Dermis blood vessel endothelial cell (primary cell): ENCODE measurements around the gene TSPAN18. TPM values are rescaled to one million over a fixed set of nuclear protein-coding genes. Genes with fewer than 3 reads are reported as not detected.

ENCODE experiments used
- DNase-seq: peaks from one replicate; pipeline ENCODE4 v3.0.0; 2010
- total RNA-seq: library from RNA; depleted of rRNA; stranded (reverse); fragments of >200 nt; gene quantifications from 2 replicates; pipeline ENCODE4 v1.2.3, GENCODE V29; 2014

TSPAN18 gene
- total RNA-seq, 1 donor from 2014 or later: 48.3 TPM

DNA sequence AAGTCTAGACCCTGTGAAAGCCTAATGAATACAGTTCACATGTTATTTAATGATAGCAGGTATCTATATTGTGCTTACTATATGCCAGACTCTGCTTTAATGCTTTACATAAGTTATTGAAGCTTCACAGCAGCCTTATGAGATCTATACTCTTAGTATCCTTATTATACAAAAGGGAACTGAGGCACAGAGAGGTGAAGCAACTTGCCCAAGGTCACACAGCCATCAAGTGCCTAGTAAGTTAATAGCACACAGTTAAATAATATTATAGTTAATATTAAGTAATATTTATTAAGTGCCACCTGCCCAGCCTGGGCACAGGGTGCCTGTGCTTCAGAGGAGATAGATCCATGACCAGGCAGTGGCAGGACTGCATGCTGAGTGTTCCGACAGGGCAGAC lies 145.8 kb downstream of the TSPAN18 start:
- DNase-seq: no peak

- DNase-seq: no peak
Measured at GRCh38 chr11:44873537-44873936, 146.8 kb downstream of the TSPAN18 start.

DNA sequence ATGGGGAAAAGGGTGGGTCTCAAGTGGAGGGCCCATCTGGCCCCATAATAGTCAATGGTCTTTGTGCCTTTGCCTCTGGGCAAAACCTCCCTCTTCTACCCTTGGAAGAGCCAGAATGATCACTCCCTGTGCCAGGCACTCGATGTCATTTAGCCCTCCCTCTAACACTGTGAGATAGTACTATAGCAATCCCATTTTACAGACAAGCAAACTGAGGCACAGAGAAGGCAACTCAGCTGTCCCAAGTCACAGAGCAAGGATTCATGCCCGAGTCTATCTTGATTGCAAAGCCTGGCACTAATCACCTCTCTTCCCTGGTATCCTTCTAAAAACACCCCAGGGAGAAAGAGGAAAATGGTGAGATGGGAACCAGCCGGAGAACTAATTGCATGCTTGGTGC lies 147.5 kb downstream of the TSPAN18 start:
- DNase-seq: no peak

DNA sequence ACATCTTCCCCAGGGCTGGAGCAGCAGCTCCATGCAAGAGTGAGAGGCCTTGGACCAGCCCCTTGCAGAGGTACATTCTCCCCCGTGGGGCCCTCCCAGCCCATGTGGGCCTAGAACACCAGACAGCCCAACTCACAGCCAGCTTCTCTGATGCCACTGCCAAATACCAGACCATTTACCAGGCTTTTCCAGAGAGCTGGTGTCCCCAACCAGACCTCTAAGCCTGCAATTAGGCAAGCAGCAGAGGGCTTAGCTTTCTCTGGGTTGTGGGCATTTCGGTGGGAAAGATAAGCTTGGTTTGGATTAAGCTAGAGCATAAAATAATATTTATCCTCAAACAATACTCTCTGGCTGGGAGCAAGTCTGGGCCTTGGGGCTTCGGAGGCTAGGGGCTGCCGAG lies 148.3 kb downstream of the TSPAN18 start:
- no peak for DNase-seq

DNA sequence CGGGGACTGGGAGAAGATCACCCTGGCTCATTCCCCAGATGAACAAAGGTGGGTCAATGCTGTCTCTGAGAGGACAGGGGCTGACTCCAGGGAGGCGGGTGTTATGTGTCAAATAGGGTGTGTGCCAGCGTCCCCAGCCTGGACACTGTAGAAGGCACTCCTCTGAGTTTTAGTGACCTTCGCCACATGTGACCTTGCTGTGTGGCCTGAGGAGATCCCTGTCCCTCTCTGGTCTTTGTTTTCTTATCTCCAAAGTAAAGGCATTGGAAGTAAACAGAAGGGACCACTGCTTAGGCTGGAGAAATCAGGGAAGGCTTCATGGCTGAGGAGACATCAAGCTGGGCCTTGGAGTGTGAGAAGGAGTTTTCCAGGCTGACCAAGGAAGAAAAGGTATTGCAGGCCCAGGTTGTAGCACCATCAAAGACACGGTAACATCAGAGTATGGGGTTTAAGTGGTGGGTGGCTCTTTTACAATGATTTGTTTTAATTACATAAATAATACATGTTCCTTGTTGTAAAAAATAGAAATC lies 149.5 kb downstream of the TSPAN18 start:
- no peak for DNase-seq

DNA sequence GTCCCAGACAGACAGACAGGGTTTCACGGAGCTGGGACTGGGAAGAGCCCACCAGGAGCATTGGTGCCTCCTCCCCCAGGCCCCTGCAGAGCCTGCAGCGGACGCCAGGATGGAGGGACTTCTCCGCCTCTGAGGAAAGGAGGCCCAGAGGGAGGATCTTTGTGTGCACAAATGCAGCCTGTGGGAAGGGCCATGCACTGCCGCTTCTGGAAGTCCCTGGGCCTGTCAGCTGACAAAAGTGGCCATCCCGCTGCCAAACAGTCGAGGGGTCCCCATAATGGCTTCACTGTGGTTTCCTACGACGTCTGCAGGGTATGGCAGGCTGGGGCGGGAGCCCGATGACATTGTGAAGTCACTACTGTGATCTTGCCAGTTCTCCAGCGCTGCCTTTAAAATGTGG lies 150.1 kb downstream of the TSPAN18 start:
- DNase-seq: no peak

DNA sequence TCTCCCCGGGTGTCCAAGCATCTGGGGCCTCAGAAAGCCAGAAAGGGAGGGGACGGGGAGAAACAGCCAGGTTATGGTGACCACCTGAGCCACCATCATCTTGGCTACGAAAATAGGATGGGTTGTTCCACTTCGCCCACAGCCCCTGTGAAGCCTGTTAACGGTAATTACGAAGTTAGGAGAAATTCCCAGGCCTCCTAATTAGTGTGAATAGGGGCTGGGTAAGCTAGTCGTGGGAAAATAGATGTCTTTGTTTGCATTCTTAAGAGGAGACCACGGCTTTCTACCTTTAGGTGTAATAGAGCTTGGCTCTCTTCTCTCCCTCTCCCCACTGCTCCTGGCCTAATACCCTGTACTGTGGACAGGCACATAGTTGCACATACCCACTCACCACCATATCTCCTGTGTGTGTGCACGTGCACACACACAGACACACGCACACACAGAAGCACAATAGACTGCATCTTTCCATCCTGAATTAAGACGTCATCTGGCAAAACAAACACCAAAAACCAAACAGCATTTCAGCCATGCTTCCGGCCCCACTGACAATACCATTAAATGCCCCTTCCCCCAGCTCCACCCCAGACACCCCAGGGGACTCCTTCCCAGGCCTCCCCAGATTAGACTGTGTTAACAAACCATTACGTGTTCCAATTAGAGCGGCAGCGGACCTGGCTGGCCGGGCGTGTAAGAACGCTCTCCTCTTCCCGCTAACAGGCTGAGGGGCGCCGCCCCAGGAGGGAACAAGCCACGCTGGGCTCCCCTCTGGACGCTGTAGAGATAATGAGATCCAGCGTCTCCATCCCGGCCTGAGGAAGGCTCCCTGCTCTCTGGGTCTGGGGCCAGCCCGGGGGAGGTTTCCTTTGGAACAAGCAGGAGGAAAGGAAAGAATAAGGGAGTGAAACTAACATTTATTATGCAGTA lies 151.1 kb downstream of the TSPAN18 start:
- peak; percentile 49 for DNase-seq

- DNase-seq: no peak
Measured at GRCh38 chr11:44878711-44879110, 151.9 kb downstream of the TSPAN18 start.

DNA sequence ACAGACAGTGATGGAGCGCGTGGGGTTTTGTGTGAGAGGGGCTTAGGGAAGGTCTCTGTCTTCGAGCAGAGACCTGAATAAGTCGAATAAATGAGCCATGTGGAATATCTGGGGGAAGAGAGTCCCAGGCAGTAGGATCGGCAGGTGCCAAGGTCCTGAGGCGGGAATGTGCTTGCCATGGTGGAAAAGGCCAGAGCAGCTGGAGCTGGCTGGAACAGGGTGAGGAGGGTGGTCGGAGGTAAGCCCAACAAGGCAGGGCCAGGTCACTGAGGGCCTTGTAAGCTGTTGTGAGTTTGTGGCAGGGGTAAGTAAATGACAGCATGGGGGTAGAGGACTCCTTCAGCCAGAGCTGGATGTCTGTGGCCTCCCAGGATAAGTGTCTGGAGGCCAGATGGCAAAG lies 152.7 kb downstream of the TSPAN18 start:
- no peak for DNase-seq

- DNase-seq: no peak
Measured at GRCh38 chr11:44880511-44880910, 153.7 kb downstream of the TSPAN18 start.

DNA sequence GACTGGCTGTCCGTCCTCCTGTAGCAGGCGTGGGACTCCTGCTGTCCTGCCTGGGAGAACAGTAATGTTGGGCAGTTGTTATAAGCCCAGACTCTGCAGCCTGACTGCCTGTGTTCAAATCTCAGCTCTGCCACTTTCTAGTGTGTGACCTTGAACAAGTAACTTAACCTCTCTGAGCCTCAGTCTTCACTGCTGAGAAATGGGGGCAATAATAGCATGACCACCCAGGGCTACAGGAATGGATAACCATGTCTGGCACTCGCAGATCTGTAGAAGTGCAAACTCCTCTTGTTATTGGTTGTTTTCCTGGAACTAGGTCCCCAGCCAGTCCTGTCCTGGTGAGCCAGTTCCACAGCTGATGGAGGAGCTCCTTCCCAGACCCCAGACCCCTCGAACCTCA lies 154.2 kb downstream of the TSPAN18 start:
- DNase-seq: no peak

DNA sequence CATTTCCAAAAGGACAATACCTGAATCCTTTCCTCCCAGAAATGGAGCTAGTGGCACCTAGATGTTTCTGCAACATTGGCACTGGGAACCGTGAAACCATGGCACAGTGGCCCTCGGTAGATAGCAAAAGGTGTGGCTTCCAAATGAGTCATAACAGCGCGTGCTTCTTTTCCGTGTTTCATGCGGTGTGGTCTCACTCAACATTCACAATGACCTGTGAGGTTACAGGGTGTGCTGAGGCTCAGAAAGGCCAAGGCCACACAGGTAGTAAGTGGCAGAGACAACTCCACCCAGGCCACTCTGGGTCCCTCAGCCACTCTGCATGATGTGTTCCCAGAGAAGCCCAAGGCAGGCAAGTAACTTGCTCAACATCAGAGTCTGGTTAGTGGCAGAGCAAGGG lies 156.5 kb downstream of the TSPAN18 start:
- DNase-seq: no peak

DNA sequence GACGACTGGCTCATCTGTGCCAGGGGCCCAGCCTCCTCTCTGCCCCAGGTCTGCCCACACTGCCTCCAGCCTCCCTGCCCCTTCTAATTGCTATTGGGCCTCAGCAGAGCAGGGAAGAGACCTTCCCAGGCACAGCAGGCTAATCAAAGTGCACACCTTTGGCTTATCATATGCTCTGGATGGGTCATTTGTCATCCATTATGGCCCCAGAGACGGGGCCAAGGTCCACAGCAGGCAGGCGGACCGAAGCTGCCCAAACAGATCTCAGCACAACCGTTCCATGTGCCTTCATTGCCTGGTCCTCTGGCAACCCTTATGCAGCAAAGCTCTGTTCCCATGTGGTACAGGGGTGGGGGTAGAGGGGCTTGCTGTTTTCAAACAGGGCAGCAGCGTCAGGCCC lies 157.3 kb downstream of the TSPAN18 start:
- DNase-seq: no peak

DNA sequence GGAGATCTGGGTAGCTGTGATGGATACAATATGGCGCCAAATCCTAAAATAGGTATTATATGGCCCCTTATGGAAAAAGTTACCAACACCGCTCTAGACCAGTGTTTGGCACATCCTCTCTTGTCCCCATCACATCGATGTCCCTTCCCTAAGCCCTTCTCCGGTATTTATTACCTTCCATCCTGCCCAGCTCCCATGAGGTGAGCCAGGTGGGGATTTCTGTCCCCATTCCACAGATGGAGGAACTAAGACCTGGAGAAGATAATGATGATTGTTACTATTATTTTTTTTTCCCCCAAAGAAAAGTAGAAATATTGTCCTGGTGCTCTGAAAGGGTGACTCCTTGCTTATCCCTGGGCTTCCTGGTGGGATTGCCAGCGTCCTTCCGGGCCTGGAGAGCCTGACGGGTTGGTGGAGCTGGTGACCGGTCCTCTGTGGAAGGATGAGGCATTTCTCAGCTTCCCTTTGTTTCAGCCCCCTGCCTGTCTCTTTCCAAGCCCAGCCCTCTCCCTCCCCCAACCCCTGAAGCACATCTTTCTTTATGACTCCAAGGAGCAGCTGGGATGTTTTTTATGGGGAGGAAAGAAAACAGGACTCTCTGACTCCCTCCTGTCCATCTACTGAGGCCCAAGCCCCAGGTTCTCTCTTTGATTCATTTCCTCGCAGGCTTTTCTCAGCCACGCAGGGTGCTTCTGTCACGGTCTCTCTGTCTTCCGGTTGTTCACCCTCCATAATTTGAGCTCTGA lies 158.5 kb downstream of the TSPAN18 start:
- no peak for DNase-seq

- peak; percentile 36 for DNase-seq
Measured at GRCh38 chr11:44885919-44886789, 159.4 kb downstream of the TSPAN18 start.

GRCh38 chr11:44886790-44887140 lies 160.0 kb downstream of the TSPAN18 start:
- DNase-seq: peak; percentile 62

GRCh38 chr11:44887636-44888035 lies 160.9 kb downstream of the TSPAN18 start:
- no peak for DNase-seq

DNA sequence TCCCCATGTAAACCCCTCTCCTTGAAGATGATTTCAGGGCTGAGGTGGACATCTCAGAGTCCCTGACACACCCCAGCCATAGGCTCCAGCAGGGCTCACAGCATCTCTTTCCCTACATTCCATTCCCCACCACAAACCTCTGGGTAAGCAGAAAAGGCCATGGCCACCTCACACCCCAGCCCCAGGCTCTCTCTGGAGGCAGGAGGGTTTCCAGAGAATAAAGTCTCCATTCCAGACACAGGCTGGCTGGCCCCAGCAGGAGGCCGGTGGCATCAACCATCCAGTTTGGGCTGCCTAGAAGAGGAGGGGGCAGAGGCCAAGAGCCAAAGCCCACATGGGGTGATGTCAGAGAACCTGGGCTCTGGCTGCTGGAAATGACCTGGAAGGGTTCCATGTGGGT lies 162.5 kb downstream of the TSPAN18 start:
- no peak for DNase-seq

DNA sequence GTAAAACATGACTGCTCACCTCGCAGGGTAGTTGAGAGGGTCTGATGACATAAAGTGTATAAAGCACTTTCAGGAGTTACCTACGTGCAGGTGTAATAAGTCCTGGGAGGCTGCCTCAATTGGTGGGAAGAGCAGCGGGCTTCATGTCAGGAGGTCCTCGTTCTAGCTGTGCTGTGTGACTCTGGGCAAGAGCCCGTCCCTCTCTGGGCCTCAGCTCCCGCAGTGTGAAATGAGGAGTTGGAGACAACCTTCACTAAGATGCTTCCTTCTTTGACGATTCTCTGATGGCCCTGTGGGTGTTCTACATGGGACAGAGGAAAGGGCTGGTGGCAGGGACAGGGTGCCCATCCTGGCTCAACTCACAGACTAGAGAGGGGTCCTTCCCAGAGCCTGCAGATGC lies 166.1 kb downstream of the TSPAN18 start:
- DNase-seq: no peak

DNA sequence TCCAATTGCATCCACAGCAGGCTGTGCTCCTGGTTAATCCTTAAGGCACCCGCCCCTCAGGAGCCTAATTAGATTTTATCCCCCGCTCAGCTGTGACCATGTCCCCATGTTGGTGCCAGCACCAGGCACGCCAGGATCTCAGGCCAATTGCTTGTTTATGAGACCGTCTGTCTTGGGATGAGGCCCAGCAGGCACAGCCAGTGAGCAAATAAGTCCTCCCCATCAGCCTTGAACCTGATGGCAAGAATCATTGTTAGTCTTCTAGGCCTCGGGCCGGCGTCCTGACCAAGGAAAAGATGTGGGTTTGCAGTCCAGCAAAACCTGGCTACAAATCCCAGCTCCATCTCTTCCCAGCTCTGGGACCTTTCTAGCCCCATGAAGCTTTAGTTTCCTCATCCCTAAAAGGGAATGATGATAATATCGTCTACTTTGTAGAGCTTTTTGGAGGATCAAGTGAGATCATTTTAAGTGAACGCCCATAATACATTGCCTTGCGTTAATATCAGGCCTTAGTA lies 166.6 kb downstream of the TSPAN18 start:
- no peak for DNase-seq

DNA sequence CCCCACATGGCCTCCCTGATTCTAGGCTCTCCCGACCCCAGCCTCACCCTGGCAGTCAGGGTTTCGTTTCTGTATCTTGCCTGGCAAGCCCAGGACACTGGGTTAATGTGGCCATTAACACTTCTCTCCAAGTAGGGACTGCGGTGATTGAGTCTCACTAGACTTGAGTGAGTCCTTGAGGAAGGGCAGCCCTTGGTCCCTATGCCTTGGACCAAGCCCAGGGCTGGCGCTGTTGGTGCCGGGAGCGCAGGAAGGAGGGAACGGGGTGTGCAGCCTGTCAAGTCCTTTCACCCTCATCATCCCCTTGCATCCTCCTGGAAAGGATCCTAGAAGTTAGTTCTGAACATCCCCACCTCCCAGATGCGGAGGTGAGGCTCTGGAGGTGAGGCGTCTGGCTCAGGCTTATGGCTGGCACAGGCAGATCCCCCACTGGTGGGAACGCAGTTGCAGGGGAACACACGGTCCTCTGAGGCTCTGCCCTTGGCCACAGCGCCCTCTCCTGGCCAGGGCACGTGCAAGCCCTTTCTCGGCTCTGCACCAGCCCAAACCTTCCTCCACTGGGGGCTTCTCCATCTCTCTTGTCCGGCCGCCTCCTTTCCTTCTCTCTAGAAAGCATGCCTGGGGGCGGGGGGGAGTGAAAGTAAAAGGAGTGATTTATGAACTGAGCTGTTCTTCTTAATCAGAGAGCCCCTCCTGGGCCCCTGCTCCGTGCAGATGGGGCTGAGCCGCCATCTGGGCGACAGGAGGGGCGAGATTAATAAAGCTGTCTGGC lies 167.3 kb downstream of the TSPAN18 start:
- peak; percentile 85 for DNase-seq

DNA sequence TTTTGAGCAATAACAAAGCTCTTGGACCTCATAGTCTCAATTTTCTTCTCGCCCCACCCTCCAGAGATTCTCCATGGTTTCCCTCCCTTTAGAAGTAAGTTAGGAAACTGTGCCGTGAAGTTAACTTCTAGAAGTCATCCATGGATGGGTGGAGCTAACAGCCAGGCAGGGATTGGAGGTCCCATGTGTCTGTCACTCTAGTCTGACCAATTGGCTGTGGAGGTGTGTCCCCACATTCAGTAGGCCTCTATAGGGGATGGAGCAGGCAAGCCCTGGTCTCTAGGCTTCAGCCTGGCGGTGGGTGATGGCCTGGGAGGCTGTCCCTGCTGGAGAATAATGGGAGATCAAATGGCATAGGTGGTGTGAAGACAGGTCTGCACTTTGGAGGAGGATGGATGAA lies 173.2 kb downstream of the TSPAN18 start:
- peak; percentile 77 for DNase-seq
